ENCODE measurements around the gene COL28A1. TPM values are rescaled to one million over a fixed set of nuclear protein-coding genes. Genes with fewer than 3 reads are reported as not detected.

The COL28A1 gene
- total RNA-seq, 1 experiment from 2014 or later: 7.3 TPM

GRCh38 chr7:7556852-7557251, 21.2 kb upstream of the COL28A1 start:
- CTCF ChIA-PET: no interaction called here
- no TSS peak for BruUV-seq (replicated peaks)
- Histone ChIP-seq H3K4me1 (no peaks in the 10 kb centered on the region), H3K36me3 (ENCODE audit: control insufficient read depth, insufficient read depth, low read length) (no peaks in the 10 kb centered on the region), H3K9me3 (no peaks in the 10 kb centered on the region), H3K4me3 (ENCODE audit: low read depth, low read length) (no peak overlapping the region), H3K27me3 (replicated peaks; ENCODE audit: control insufficient read depth, insufficient read depth, low read length) (no peaks in the 10 kb centered on the region)
- H3K9me3 Mint-ChIP-seq (ENCODE audit: unreplicated experiment): peaks cover 14% of the 10 kb centered on the region
- H3K27me3 Mint-ChIP-seq (ENCODE audit: insufficient read depth, unreplicated experiment): no peaks in the 10 kb centered on the region
- TF ChIP-seq, protein P1, sequence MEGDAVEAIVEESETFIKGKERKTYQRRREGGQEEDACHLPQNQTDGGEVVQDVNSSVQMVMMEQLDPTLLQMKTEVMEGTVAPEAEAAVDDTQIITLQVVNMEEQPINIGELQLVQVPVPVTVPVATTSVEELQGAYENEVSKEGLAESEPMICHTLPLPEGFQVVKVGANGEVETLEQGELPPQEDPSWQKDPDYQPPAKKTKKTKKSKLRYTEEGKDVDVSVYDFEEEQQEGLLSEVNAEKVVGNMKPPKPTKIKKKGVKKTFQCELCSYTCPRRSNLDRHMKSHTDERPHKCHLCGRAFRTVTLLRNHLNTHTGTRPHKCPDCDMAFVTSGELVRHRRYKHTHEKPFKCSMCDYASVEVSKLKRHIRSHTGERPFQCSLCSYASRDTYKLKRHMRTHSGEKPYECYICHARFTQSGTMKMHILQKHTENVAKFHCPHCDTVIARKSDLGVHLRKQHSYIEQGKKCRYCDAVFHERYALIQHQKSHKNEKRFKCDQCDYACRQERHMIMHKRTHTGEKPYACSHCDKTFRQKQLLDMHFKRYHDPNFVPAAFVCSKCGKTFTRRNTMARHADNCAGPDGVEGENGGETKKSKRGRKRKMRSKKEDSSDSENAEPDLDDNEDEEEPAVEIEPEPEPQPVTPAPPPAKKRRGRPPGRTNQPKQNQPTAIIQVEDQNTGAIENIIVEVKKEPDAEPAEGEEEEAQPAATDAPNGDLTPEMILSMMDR (IDR thresholded peaks at IDR 0.05; ENCODE audit: insufficient read depth in 1 of 2, low read depth in 1 of 2, low read length in 1 of 2, severe bottlenecking in 1 of 2, unreplicated experiment in 1 of 2): no peak
- peaks cover 5% of the 10 kb centered on the region for H3K36me3 Mint-ChIP-seq (ENCODE audit: insufficient read depth, unreplicated experiment)
- no peak overlapping the region for H3K4me3 Mint-ChIP-seq (ENCODE audit: unreplicated experiment)
- H3K27ac Mint-ChIP-seq (ENCODE audit: unreplicated experiment): no peak overlapping the region
- DNase-seq: no peak
- POLR2A ChIA-PET: no interaction called here
- intact Hi-C loops (cut with micrococcal nuclease; ENCODE audit: unreplicated experiment): no loop called here
- H3K4me1 Mint-ChIP-seq (ENCODE audit: low read depth, unreplicated experiment): no peaks in the 10 kb centered on the region

- H3K27me3 Mint-ChIP-seq (ENCODE audit: insufficient read depth, unreplicated experiment): no peaks in the 10 kb centered on the region
- H3K4me1 Mint-ChIP-seq (ENCODE audit: low read depth, unreplicated experiment): no peaks in the 10 kb centered on the region
- Histone ChIP-seq H3K4me1 (no peaks in the 10 kb centered on the region), H3K4me3 (ENCODE audit: low read depth, low read length) (no peak overlapping the region), H3K9me3 (no peaks in the 10 kb centered on the region), H3K27me3 (replicated peaks; ENCODE audit: control insufficient read depth, insufficient read depth, low read length) (no peaks in the 10 kb centered on the region), H3K36me3 (ENCODE audit: control insufficient read depth, insufficient read depth, low read length) (no peaks in the 10 kb centered on the region)
- intact Hi-C loops (cut with micrococcal nuclease; ENCODE audit: unreplicated experiment): no loop called here
- POLR2A ChIA-PET: no interaction called here
- DNase-seq: no peak
- TF ChIP-seq, protein P1 (IDR thresholded peaks at IDR 0.05; ENCODE audit: insufficient read depth in 1 of 2, low read depth in 1 of 2, low read length in 1 of 2, severe bottlenecking in 1 of 2, unreplicated experiment in 1 of 2): no peak
- no TSS peak for BruUV-seq (replicated peaks)
- no peak overlapping the region for H3K27ac Mint-ChIP-seq (ENCODE audit: unreplicated experiment)
- H3K36me3 Mint-ChIP-seq (ENCODE audit: insufficient read depth, unreplicated experiment): peaks cover 7% of the 10 kb centered on the region
- H3K9me3 Mint-ChIP-seq (ENCODE audit: unreplicated experiment): peaks cover 14% of the 10 kb centered on the region
- H3K4me3 Mint-ChIP-seq (ENCODE audit: unreplicated experiment): no peak overlapping the region
- CTCF ChIA-PET: no interaction called here
Observed at GRCh38 chr7:7554649-7555575, 19.2 kb upstream of the COL28A1 start.

DNA sequence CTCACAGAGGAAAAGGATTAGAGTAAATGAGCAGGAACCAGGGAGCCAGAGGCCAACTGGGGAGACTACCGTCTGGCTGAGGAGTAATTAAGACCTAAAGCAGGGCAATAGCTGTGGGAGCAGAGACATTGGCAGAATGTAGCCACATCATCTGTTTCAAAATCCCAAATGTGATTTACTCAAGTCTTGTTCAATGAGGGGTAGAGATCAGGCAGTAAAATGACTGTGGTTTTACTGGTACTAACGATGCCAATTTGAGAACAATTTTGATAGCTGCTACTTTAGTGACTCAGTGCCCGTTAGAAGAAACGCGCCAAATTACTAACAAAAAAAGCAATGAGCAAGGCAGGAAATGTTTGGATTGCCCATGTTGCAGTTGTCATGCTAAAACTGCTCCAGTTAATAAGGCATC, 18.4 kb upstream of the COL28A1 start:
- H3K9me3 Mint-ChIP-seq (ENCODE audit: unreplicated experiment): peaks cover 9% of the 10 kb centered on the region
- TF ChIP-seq, protein P1 (IDR thresholded peaks at IDR 0.05; ENCODE audit: insufficient read depth in 1 of 2, low read depth in 1 of 2, low read length in 1 of 2, severe bottlenecking in 1 of 2, unreplicated experiment in 1 of 2): no peak
- H3K27ac Mint-ChIP-seq (ENCODE audit: unreplicated experiment): no peak overlapping the region
- H3K4me1 ChIP-seq: no peaks in the 10 kb centered on the region
- BruUV-seq (replicated peaks): no TSS peak
- no peaks in the 10 kb centered on the region for H3K27me3 ChIP-seq (replicated peaks; ENCODE audit: control insufficient read depth, insufficient read depth, low read length)
- CTCF ChIA-PET: no interaction called here
- H3K36me3 ChIP-seq (ENCODE audit: control insufficient read depth, insufficient read depth, low read length): no peaks in the 10 kb centered on the region
- H3K36me3 Mint-ChIP-seq (ENCODE audit: insufficient read depth, unreplicated experiment): peaks cover 7% of the 10 kb centered on the region
- H3K4me1 Mint-ChIP-seq (ENCODE audit: low read depth, unreplicated experiment): no peaks in the 10 kb centered on the region
- H3K4me3 ChIP-seq (ENCODE audit: low read depth, low read length): no peak overlapping the region
- POLR2A ChIA-PET: no interaction called here
- no peak for DNase-seq
- intact Hi-C loops (cut with micrococcal nuclease; ENCODE audit: unreplicated experiment): no loop called here
- H3K9me3 ChIP-seq: no peaks in the 10 kb centered on the region
- no peaks in the 10 kb centered on the region for H3K27me3 Mint-ChIP-seq (ENCODE audit: insufficient read depth, unreplicated experiment)
- no peak overlapping the region for H3K4me3 Mint-ChIP-seq (ENCODE audit: unreplicated experiment)
